Measurements from ENCODE around the gene BTBD18. TPM values are rescaled to one million over a fixed set of nuclear protein-coding genes. Genes with fewer than 3 reads are reported as not detected.
A peak's percentile ranks its signal among the peaks of the same experiment; 100 is the strongest.
"Not testable (repeated sequence)": the region's sequence is repeated elsewhere in the genome, so short reads cannot be mapped to it uniquely, and the experiment has no call there.

BTBD18 gene
- total RNA-seq, 4 donors from 2014 or later, result not detected

- 15% methylated on average over 22 of the region's 51 CpGs for WGBS
- TF ChIP-seq EP300 (IDR thresholded peaks at IDR 0.05), result no peak
- peak in 1 of 2 donors; percentile 87 for TF ChIP-seq POLR2AphosphoS5 (IDR thresholded peaks at IDR 0.05)
- no peak for TF ChIP-seq POLR2A (IDR thresholded peaks at IDR 0.05; ENCODE audit: low read depth)
- TF ChIP-seq CTCF (IDR thresholded peaks at IDR 0.05), result no peak
Measured at GRCh38 chr11:57711414-57712255, 40.0 kb downstream of the BTBD18 start, which contains the start of gene MED19. Gene MED19 (minus strand): TSS chr11:57712215. CDS start chr11:57712179, 36 bp downstream.

GRCh38 chr11:57709802-57710367 lies 41.7 kb downstream of the BTBD18 start:
- WGBS, result 93% methylated on average over 5 of the region's 5 CpGs
- peaks cover 28 to 40% (median 35%) of the 10 kb centered on the region in 4 donors for H3K4me1 ChIP-seq
- peaks cover 0 to 24% (median 6%) of the 10 kb centered on the region in 4 donors for H3K36me3 ChIP-seq
- intact Hi-C loops (cut with DNase I), result loop anchor here (2.0 kb wide), 1 partner anchor 39 kb away; no protein-coding TSS in a partner anchor
- no peaks in the 10 kb centered on the region for H3K9me3 ChIP-seq
- no peak for DNase-seq (ENCODE audit: extremely low spot score)
- no peak overlapping the region for H3K27ac ChIP-seq (replicated peaks in 1 of 4)
- TF ChIP-seq POLR2AphosphoS5 (IDR thresholded peaks at IDR 0.05), result no peak
- no peak for TF ChIP-seq POLR2A (IDR thresholded peaks at IDR 0.05; ENCODE audit: low read depth)
- TF ChIP-seq CTCF (IDR thresholded peaks at IDR 0.05), result no peak
- TF ChIP-seq EP300 (IDR thresholded peaks at IDR 0.05), result no peak
- H3K4me3 ChIP-seq, result no peak overlapping the region
- no peaks in the 10 kb centered on the region for H3K27me3 ChIP-seq

More at GRCh38 chr11:57711414-57712255, 40.0 kb downstream of the BTBD18 start, which contains the start of gene MED19:
- H3K4me3 ChIP-seq, result peak within 1 kb of the TSS; percentile 88 to 98 (median 90)
- H3K4me1 ChIP-seq, result peaks cover 33 to 44% (median 39%) of the 10 kb centered on the region in 4 donors
- H3K9me3 ChIP-seq, result no peaks in the 10 kb centered on the region
- intact Hi-C loops (cut with DNase I), result loop anchor here (2.0 kb wide), 1 partner anchor 41 kb away; no protein-coding TSS in a partner anchor
- peak; percentile 97 for DNase-seq (ENCODE audit: extremely low spot score)
- H3K27me3 ChIP-seq, result no peaks in the 10 kb centered on the region
- peak within 1 kb of the TSS; percentile 89 to 96 (median 92) for H3K27ac ChIP-seq (replicated peaks in 1 of 4)
- H3K36me3 ChIP-seq, result peaks cover 0 to 14% (median 5%) of the 10 kb centered on the region in 4 donors

DNA sequence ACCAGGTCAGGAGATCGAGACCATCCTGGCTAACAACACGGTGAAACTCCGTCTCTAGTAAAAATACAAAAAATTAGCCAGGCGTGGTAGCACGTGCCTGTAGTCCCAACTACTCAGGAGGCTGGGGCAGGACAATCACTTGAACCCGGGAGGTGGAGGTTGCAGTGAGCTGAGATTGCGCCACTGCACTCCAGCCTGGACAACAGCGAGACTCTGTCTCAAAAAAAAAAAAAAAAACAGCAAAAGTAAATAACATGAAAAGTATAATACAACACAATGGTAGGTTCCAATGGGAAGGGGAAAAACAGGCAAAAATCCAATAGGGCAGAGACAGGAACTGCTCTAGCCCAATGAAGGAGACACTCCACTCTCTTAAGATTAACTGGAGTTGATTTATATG lies 46.2 kb downstream of the BTBD18 start:
- H3K4me3 ChIP-seq; H3K9me3 ChIP-seq; H3K27me3 ChIP-seq; H3K4me1 ChIP-seq; DNase-seq (ENCODE audit: extremely low spot score); intact Hi-C loops (cut with DNase I); H3K27ac ChIP-seq (replicated peaks in 1 of 4): not testable (repeated sequence)
- 94% methylated on average over 8 of the region's 8 CpGs for WGBS
- H3K36me3 ChIP-seq, result peaks cover 11 to 64% (median 46%) of the 10 kb centered on the region in 4 donors

- Histone ChIP-seq H3K4me1 (peaks cover 0 to 2% (median under 1%) of the 10 kb centered on the region in 4 donors), H3K27me3 (no peaks in the 10 kb centered on the region), H3K9me3 (no peaks in the 10 kb centered on the region), H3K36me3 (peaks cover 16 to 69% (median 51%) of the 10 kb centered on the region in 4 donors), H3K27ac (replicated peaks in 1 of 4) (no peak overlapping the region), H3K4me3 (no peak overlapping the region)
- 91% methylated on average over 6 of the region's 6 CpGs for whole genome bisulfite sequencing
- intact Hi-C loops (cut with DNase I), result no loop called here
- TF ChIP-seq POLR2AphosphoS5 (IDR thresholded peaks at IDR 0.05) (no peak), POLR2A (IDR thresholded peaks at IDR 0.05; ENCODE audit: low read depth) (no peak), EP300 (IDR thresholded peaks at IDR 0.05) (no peak), CTCF (IDR thresholded peaks at IDR 0.05) (no peak)
- DNase-seq (ENCODE audit: extremely low spot score), result no peak
Measured at GRCh38 chr11:57704932-57705331, 46.7 kb downstream of the BTBD18 start.

DNA sequence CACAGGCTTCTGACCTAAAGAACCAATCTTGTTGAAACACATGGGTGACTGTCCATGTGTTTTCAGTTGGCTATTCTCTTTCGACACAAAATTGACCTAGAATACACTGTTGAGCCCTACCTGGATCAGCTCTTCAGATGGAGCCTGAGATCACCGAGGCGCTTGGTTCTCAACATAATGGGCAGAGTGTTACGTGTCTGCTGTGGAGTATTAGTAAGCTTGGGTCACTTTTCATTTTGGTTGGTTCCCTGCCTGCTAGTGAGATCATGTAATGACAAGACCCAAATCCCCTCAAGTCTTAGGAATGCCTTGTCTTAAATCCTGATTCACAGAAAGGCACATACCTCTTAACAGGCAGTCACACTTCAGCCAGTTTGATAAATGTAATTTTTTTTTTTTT lies 48.3 kb downstream of the BTBD18 start:
- Histone ChIP-seq H3K4me3 (no peak overlapping the region), H3K27ac (replicated peaks in 1 of 4) (no peak overlapping the region), H3K9me3 (no peaks in the 10 kb centered on the region), H3K27me3 (no peaks in the 10 kb centered on the region), H3K4me1 (no peaks in the 10 kb centered on the region), H3K36me3 (peaks cover 31 to 71% (median 64%) of the 10 kb centered on the region in 4 donors)
- intact Hi-C loops (cut with DNase I), result no loop called here
- TF ChIP-seq POLR2A (IDR thresholded peaks at IDR 0.05; ENCODE audit: low read depth) (no peak), POLR2AphosphoS5 (IDR thresholded peaks at IDR 0.05) (no peak), EP300 (IDR thresholded peaks at IDR 0.05) (no peak), CTCF (IDR thresholded peaks at IDR 0.05) (no peak)
- 84% methylated on average over 4 of the region's 4 CpGs for WGBS
- no peak for DNase-seq (ENCODE audit: extremely low spot score)
